ENCODE data around the gene MAGEH1.
"Not testable (repeated sequence)": the region's sequence is repeated elsewhere in the genome, so short reads cannot be mapped to it uniquely, and the experiment has no call there.

MAGEH1 gene

GRCh38 chrX:55451990-55452832 is at the start of gene MAGEH1:
MAGEH1 (plus strand) TSS chrX:55452127; CDS start chrX:55452375, 248 bp downstream.
- DNase-seq = peak; percentile 83

- DNase-seq = peak; percentile 13
These were observed 24.8 kb upstream of the MAGEH1 start for GRCh38 chrX:55427079-55427478.

- not testable (repeated sequence) for DNase-seq
These were observed 8.5 kb upstream of the MAGEH1 start for GRCh38 chrX:55443468-55443867.

- DNase-seq = peak; percentile 4
These were observed 1.7 kb upstream of the MAGEH1 start for GRCh38 chrX:55450259-55450658.

- no peak for DNase-seq
These were observed 786 bp upstream of the MAGEH1 start for GRCh38 chrX:55451141-55451540.

GRCh38 chrX:55451626-55451989 is 319 bp upstream of the MAGEH1 start:
- no peak for DNase-seq

GRCh38 chrX:55452833-55453124 is 852 bp downstream of the MAGEH1 start:
- no peak for DNase-seq

- not testable (repeated sequence) for DNase-seq
These were observed 3.8 kb downstream of the MAGEH1 start for GRCh38 chrX:55455708-55456107.

- not testable (repeated sequence) for DNase-seq
These were observed 7.5 kb downstream of the MAGEH1 start for GRCh38 chrX:55459426-55459825.

- DNase-seq = not testable (repeated sequence)
These were observed 8.0 kb downstream of the MAGEH1 start for GRCh38 chrX:55459926-55460325.

- not testable (repeated sequence) for DNase-seq
These were observed 12.1 kb downstream of the MAGEH1 start for GRCh38 chrX:55464050-55464449.

GRCh38 chrX:55465108-55465507 is 13.2 kb downstream of the MAGEH1 start:
- not testable (repeated sequence) for DNase-seq

GRCh38 chrX:55465791-55466190 is 13.9 kb downstream of the MAGEH1 start:
- not testable (repeated sequence) for DNase-seq

- DNase-seq = not testable (repeated sequence)
These were observed 28.0 kb downstream of the MAGEH1 start for GRCh38 chrX:55479956-55480355.

- DNase-seq = no peak
These were observed 28.6 kb downstream of the MAGEH1 start for GRCh38 chrX:55480390-55481062.

- no peak for DNase-seq
These were observed 33.0 kb downstream of the MAGEH1 start for GRCh38 chrX:55484948-55485347.

- no peak for DNase-seq
These were observed 34.8 kb downstream of the MAGEH1 start for GRCh38 chrX:55486736-55487135.

- DNase-seq = no peak
These were observed 35.2 kb downstream of the MAGEH1 start for GRCh38 chrX:55487143-55487542.

- DNase-seq = no peak
These were observed 36.2 kb downstream of the MAGEH1 start for GRCh38 chrX:55488006-55488592.

- DNase-seq = peak; percentile 77
These were observed 36.8 kb downstream of the MAGEH1 start for GRCh38 chrX:55488593-55489313.

- peak; percentile 49 for DNase-seq
These were observed 37.5 kb downstream of the MAGEH1 start, which contains the start of gene USP51 for GRCh38 chrX:55489314-55490009. USP51 (minus strand) TSS chrX:55489848; CDS start chrX:55488939, 909 bp downstream.

- DNase-seq = no peak
These were observed 38.2 kb downstream of the MAGEH1 start for GRCh38 chrX:55490121-55490520.
